ENCODE data around the gene TRPV2.

DNA sequence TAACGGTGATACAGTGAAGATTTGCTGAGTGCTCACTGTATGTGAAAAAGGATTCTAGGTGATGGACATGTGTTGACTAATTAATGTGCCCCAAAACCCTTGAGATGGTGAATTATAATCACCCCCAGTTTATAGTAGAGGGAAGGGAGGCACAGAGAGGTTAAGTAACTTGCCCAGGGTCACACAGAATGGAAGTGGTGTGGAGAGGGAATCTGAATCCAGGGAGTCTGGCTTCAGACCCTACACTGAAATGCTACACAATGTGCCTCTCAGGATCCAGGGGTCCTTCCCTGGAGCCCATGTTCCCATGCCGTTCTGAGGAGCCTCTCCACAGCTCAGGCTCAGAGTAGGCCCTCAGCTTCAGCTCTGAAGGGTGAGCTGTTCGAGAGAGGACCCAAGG, 11.6 kb downstream of the TRPV2 start:
- TF ChIP-seq, protein P1, sequence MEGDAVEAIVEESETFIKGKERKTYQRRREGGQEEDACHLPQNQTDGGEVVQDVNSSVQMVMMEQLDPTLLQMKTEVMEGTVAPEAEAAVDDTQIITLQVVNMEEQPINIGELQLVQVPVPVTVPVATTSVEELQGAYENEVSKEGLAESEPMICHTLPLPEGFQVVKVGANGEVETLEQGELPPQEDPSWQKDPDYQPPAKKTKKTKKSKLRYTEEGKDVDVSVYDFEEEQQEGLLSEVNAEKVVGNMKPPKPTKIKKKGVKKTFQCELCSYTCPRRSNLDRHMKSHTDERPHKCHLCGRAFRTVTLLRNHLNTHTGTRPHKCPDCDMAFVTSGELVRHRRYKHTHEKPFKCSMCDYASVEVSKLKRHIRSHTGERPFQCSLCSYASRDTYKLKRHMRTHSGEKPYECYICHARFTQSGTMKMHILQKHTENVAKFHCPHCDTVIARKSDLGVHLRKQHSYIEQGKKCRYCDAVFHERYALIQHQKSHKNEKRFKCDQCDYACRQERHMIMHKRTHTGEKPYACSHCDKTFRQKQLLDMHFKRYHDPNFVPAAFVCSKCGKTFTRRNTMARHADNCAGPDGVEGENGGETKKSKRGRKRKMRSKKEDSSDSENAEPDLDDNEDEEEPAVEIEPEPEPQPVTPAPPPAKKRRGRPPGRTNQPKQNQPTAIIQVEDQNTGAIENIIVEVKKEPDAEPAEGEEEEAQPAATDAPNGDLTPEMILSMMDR (IDR thresholded peaks at IDR 0.05) = no peak
- TF ChIP-seq, protein P2, sequence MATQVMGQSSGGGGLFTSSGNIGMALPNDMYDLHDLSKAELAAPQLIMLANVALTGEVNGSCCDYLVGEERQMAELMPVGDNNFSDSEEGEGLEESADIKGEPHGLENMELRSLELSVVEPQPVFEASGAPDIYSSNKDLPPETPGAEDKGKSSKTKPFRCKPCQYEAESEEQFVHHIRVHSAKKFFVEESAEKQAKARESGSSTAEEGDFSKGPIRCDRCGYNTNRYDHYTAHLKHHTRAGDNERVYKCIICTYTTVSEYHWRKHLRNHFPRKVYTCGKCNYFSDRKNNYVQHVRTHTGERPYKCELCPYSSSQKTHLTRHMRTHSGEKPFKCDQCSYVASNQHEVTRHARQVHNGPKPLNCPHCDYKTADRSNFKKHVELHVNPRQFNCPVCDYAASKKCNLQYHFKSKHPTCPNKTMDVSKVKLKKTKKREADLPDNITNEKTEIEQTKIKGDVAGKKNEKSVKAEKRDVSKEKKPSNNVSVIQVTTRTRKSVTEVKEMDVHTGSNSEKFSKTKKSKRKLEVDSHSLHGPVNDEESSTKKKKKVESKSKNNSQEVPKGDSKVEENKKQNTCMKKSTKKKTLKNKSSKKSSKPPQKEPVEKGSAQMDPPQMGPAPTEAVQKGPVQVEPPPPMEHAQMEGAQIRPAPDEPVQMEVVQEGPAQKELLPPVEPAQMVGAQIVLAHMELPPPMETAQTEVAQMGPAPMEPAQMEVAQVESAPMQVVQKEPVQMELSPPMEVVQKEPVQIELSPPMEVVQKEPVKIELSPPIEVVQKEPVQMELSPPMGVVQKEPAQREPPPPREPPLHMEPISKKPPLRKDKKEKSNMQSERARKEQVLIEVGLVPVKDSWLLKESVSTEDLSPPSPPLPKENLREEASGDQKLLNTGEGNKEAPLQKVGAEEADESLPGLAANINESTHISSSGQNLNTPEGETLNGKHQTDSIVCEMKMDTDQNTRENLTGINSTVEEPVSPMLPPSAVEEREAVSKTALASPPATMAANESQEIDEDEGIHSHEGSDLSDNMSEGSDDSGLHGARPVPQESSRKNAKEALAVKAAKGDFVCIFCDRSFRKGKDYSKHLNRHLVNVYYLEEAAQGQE (IDR thresholded peaks at IDR 0.05; ENCODE audit: insufficient read depth in 1 of 2, low read depth in 2 of 2, low read length in 1 of 2) = no peak
- TF ChIP-seq POLR2AphosphoS5 (IDR thresholded peaks at IDR 0.05; ENCODE audit: low read depth, low read length) (no peak), TCF7L2 (IDR thresholded peaks at IDR 0.05; ENCODE audit: low read depth, low read length) (no peak)
